ENCODE data around the gene HOXA7. TPM values are rescaled to one million over a fixed set of nuclear protein-coding genes. Genes with fewer than 3 reads are reported as not detected.
A peak's percentile ranks its signal among the peaks of the same experiment; 100 is the strongest.

Gene HOXA7
- total RNA-seq, 2 donors from 2014 or later: 21.9 to 24.4 TPM

- peak; percentile 95 for TF ChIP-seq CTCF (IDR thresholded peaks at IDR 0.05)
- peak overlapping the region; percentile 86 to 100 for H3K9ac ChIP-seq (ENCODE audit: low read depth in 2 of 2, low read length in 2 of 2)
- peak; percentile 81 for DNase-seq
- intact Hi-C loops (cut with DNase I): no loop called here
- H3K4me3 ChIP-seq: peak overlapping the region; percentile 55
- peaks cover 24% of the 10 kb centered on the region for H3K4me1 ChIP-seq
- H3K36me3 ChIP-seq: no peaks in the 10 kb centered on the region
- no peaks in the 10 kb centered on the region for H3K9me3 ChIP-seq
- H3K27me3 ChIP-seq: no peaks in the 10 kb centered on the region
- H3K27ac ChIP-seq: peak overlapping the region; percentile 97
Measured at GRCh38 chr7:27150568-27151340, 5.7 kb downstream of the HOXA7 start.

GRCh38 chr7:27149842-27150567 lies 6.5 kb downstream of the HOXA7 start:
- Histone ChIP-seq H3K27me3 (no peaks in the 10 kb centered on the region), H3K4me3 (peak overlapping the region; percentile 55), H3K9me3 (no peaks in the 10 kb centered on the region), H3K36me3 (no peaks in the 10 kb centered on the region), H3K4me1 (peaks cover 20% of the 10 kb centered on the region), H3K9ac (ENCODE audit: low read depth in 2 of 2, low read length in 2 of 2) (peak overlapping the region; percentile 86 to 100), H3K27ac (peak overlapping the region; percentile 97)
- intact Hi-C loops (cut with DNase I): no loop called here
- peak; percentile 49 for DNase-seq
- TF ChIP-seq CTCF (IDR thresholded peaks at IDR 0.05): no peak

GRCh38 chr7:27148756-27149641 lies 7.5 kb downstream of the HOXA7 start:
- peak; percentile 76 for DNase-seq
- no peak for TF ChIP-seq CTCF (IDR thresholded peaks at IDR 0.05)
- Histone ChIP-seq H3K4me3 (peak overlapping the region; percentile 47), H3K4me1 (peaks cover 17% of the 10 kb centered on the region), H3K9ac (ENCODE audit: low read depth in 2 of 2, low read length in 2 of 2) (peak overlapping the region; percentile 78 to 100), H3K27ac (peak overlapping the region; percentile 97), H3K9me3 (no peaks in the 10 kb centered on the region), H3K27me3 (no peaks in the 10 kb centered on the region), H3K36me3 (no peaks in the 10 kb centered on the region)
- intact Hi-C loops (cut with DNase I): no loop called here

- Histone ChIP-seq H3K9me3 (no peaks in the 10 kb centered on the region), H3K4me3 (peak overlapping the region; percentile 47), H3K36me3 (no peaks in the 10 kb centered on the region), H3K4me1 (peaks cover 17% of the 10 kb centered on the region), H3K9ac (ENCODE audit: low read depth in 2 of 2, low read length in 2 of 2) (peak overlapping the region; percentile 78 to 100), H3K27ac (peak overlapping the region; percentile 97), H3K27me3 (no peaks in the 10 kb centered on the region)
- peak; percentile 81 for DNase-seq
- TF ChIP-seq CTCF (IDR thresholded peaks at IDR 0.05): no peak
- intact Hi-C loops (cut with DNase I): no loop called here
Measured at GRCh38 chr7:27148031-27148755, 8.3 kb downstream of the HOXA7 start.

Data from colonic mucosa (tissue), 4 donors.